Calu3 (cell line): ENCODE results near the gene ERMN. TPM values are rescaled to one million over a fixed set of nuclear protein-coding genes. Genes with fewer than 3 reads are reported as not detected.

Experiments used
- BruUV-seq: library from RNA; stranded (reverse); fragments of 400-500 nt; replicated peaks from 2 replicates; lab custom pipeline; 2021; lab: Mats Ljungman, UMichigan
- CTCF ChIA-PET: fragments of 300-600 bp; sonication (Branson Sonifier 250); formaldehyde crosslinking; loops from one replicate; lab custom pipeline; 2022; ENCODE audit warnings: antibody characterized with exemption; lab: Charles Lee
- DNase-seq: peaks from one replicate; pipeline ENCODE4 v3.0.0; 2022
- H3K27ac Mint-ChIP-seq: one replicate; pipeline ENCODE4 v1.8.0; 2022; ENCODE audit warnings: mixed read lengths; ENCODE audit not compliant: unreplicated experiment
- H3K27me3 Mint-ChIP-seq: one replicate; pipeline ENCODE4 v1.8.0; 2022; ENCODE audit warnings: mixed read lengths; ENCODE audit not compliant: unreplicated experiment
- H3K36me3 Mint-ChIP-seq: one replicate; pipeline ENCODE4 v1.8.0; 2022; ENCODE audit warnings: mild to moderate bottlenecking, moderate library complexity, mixed read lengths; ENCODE audit not compliant: insufficient read depth, unreplicated experiment
- H3K4me1 Mint-ChIP-seq: one replicate; pipeline ENCODE4 v1.8.0; 2022; ENCODE audit warnings: mild to moderate bottlenecking, low read depth, mixed read lengths; ENCODE audit not compliant: unreplicated experiment
- H3K4me3 Mint-ChIP-seq: one replicate; pipeline ENCODE4 v1.8.0; 2022; ENCODE audit warnings: mild to moderate bottlenecking, low read depth, moderate library complexity, mixed read lengths; ENCODE audit not compliant: unreplicated experiment
- H3K9me3 Mint-ChIP-seq: one replicate; pipeline ENCODE4 v1.8.0; 2022; ENCODE audit warnings: low read depth, mixed read lengths; ENCODE audit not compliant: unreplicated experiment
- intact Hi-C: fragments of 100-400 bp; cut with micrococcal nuclease; formaldehyde crosslinking; loops from one replicate; pipeline ENCODE4 v1.10.0; 2022; ENCODE audit not compliant: unreplicated experiment
- total RNA-seq: library from RNA; stranded (reverse); gene quantifications from 2 replicates; pipeline ENCODE4 v1.2.3, GENCODE V29; 2022
- TF ChIP-seq, protein P1 (sequence below): fragments of 200-600 bp; IDR thresholded peaks from one replicate; pipeline ENCODE4 v1.8.0; 2022; ENCODE audit warnings: antibody characterized with exemption; ENCODE audit not compliant: unreplicated experiment

ERMN gene
- total RNA-seq, 1 experiment from 2014 or later: not detected

DNA sequence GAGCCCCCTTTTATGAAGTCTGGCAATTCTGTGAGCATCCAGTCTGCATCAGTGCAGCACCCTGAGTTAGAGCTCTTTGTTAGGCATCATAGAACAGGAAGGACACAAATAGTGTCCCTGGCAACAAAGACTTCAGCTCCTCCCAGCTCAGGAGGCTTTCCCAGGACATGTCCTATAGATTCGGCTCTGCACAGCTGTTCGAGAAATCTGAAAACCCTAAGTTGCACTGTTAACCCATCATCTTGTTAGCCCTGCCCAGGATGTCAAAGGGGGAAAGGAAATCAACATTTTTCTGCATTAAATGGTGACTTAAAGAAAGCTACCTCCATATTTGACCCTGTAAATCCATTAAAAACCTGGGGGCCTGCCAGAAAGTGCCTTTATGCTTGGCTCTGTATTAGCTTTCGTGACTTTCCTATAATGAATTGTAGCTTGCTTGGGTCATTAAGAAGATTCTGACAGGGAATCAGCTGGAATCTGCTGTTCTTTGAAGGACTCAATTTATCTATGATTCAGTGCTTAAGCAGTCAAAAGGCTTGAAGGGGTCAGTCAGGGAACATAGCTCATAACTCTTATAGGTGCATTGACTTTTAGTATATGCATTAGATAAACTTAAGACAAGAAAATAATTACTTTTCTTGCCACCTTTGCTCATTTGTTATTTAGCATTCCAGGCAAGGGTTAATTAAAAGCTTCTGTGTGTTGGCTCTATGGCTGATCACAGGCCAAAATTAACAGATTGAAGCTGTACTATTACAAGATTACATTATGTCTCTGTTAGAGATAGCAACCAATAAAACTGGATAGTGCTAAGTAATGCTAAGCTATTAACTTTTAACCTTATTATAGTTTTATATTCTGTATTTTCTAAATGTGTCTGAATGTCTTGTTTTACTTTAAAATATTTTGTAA is 20.6 kb downstream of the ERMN start:
- Mint-ChIP-seq H3K36me3 (peaks cover 14% of the 10 kb centered on the region), H3K27ac (no peak overlapping the region), H3K4me3 (no peak overlapping the region), H3K9me3 (no peaks in the 10 kb centered on the region), H3K27me3 (no peaks in the 10 kb centered on the region), H3K4me1 (no peaks in the 10 kb centered on the region)
- BruUV-seq: no TSS peak
- DNase-seq: no peak
- CTCF ChIA-PET: interaction anchor here (0.6 kb wide), 1 partner anchor 102 kb away, joined by 3 read pairs; no protein-coding TSS in a partner anchor
- intact Hi-C loops: no loop called here
- TF ChIP-seq, protein P1, sequence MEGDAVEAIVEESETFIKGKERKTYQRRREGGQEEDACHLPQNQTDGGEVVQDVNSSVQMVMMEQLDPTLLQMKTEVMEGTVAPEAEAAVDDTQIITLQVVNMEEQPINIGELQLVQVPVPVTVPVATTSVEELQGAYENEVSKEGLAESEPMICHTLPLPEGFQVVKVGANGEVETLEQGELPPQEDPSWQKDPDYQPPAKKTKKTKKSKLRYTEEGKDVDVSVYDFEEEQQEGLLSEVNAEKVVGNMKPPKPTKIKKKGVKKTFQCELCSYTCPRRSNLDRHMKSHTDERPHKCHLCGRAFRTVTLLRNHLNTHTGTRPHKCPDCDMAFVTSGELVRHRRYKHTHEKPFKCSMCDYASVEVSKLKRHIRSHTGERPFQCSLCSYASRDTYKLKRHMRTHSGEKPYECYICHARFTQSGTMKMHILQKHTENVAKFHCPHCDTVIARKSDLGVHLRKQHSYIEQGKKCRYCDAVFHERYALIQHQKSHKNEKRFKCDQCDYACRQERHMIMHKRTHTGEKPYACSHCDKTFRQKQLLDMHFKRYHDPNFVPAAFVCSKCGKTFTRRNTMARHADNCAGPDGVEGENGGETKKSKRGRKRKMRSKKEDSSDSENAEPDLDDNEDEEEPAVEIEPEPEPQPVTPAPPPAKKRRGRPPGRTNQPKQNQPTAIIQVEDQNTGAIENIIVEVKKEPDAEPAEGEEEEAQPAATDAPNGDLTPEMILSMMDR: no peak

DNA sequence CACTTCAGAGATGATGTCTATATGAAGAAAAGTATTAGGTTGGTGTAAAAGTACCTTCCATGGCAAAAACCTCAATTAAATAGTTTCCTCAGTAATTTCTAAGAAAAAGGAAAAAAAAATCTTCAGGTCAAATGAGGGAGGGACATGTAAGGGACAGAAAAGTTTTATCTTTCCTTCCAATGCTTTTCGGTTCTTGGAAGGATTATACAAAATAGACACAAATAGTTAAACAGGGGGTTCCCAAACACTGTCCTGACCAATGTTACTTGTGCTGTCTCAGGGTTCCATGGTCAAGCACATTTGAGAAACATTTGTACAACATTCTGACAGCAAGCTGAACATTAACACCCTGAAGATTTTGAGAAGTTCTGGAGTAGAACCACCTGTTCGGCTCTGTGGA is 22.0 kb downstream of the ERMN start:
- Mint-ChIP-seq H3K27ac (no peak overlapping the region), H3K36me3 (peaks cover 14% of the 10 kb centered on the region), H3K4me1 (no peaks in the 10 kb centered on the region), H3K27me3 (no peaks in the 10 kb centered on the region), H3K4me3 (no peak overlapping the region), H3K9me3 (no peaks in the 10 kb centered on the region)
- intact Hi-C loops: no loop called here
- BruUV-seq: no TSS peak
- DNase-seq: no peak
- CTCF ChIA-PET: no interaction called here
- TF ChIP-seq, protein P1: no peak

- BruUV-seq: no TSS peak
- Mint-ChIP-seq H3K4me3 (no peak overlapping the region), H3K9me3 (no peaks in the 10 kb centered on the region), H3K4me1 (no peaks in the 10 kb centered on the region), H3K27me3 (no peaks in the 10 kb centered on the region), H3K36me3 (peaks cover 11% of the 10 kb centered on the region), H3K27ac (no peak overlapping the region)
- CTCF ChIA-PET: interaction anchor here (0.7 to 1.3 kb wide), 6 partner anchors 11 to 242 kb away, joined by 3 to 9 read pairs (median 4); no protein-coding TSS in a partner anchor
- peak; percentile 11 for DNase-seq
- intact Hi-C loops: no loop called here
- TF ChIP-seq, protein P1: peak; percentile 57
Measured at GRCh38 chr2:157302492-157303099, 23.0 kb downstream of the ERMN start.

- H3K4me3 Mint-ChIP-seq: no peak overlapping the region
- no TSS peak for BruUV-seq
- DNase-seq: no peak
- peaks cover 15% of the 10 kb centered on the region for H3K36me3 Mint-ChIP-seq
- TF ChIP-seq, protein P1: no peak
- H3K27me3 Mint-ChIP-seq: no peaks in the 10 kb centered on the region
- H3K27ac Mint-ChIP-seq: no peak overlapping the region
- H3K9me3 Mint-ChIP-seq: no peaks in the 10 kb centered on the region
- no peaks in the 10 kb centered on the region for H3K4me1 Mint-ChIP-seq
- intact Hi-C loops: no loop called here
- CTCF ChIA-PET: no interaction called here
Measured at GRCh38 chr2:157301307-157301706, 24.3 kb downstream of the ERMN start.
